ENCODE measurements around the gene CD48.

CD48 gene, protein sequence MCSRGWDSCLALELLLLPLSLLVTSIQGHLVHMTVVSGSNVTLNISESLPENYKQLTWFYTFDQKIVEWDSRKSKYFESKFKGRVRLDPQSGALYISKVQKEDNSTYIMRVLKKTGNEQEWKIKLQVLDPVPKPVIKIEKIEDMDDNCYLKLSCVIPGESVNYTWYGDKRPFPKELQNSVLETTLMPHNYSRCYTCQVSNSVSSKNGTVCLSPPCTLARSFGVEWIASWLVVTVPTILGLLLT

GRCh38 chr1:160711602-160712311 is at the start of gene CD48:
CD48 (minus strand) TSS chr1:160711822; CDS start chr1:160711763, 59 bp downstream.
- DNase-seq = peak; percentile 59

DNA sequence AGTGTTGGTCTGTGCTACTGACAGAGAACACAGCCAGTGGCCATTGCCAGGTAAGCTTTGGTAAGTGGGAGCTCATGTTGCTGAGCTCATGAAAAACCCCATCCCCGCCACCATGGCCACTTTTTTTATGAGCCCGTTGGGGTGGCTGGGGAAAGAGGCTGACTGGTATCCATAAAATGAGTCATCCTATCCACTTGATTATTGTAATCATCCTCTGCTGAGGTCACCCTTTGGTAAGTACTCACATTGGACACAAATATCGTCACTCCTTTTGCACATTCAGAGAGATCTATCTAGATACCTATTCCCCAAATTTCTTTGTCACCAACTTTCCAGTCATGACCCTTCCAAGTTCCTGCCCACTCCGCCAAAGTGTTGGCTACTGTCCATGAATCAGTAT is 49.4 kb upstream of the CD48 start:
- no peak for DNase-seq

GRCh38 chr1:160759740-160760139 is 48.1 kb upstream of the CD48 start:
- no peak for DNase-seq

DNA sequence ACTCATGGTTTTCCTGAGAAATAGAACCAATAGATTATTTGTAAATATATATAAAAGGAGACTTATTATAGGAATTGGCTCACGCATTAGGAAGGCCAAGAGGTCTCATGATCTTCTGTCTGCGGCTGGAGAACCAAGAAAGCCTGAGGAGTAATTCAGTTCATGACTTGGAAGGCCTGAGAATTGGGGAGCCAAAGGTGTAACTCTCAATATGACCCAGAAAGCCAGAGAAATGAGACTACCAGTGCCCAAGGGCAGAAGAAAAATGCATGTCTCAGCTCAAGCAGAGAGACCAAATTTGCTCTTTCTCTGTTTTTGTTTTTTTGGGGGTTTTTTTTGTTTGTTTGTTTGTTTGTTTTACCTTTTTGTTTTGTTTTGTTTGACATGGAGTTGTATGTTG is 46.9 kb upstream of the CD48 start:
- no peak for DNase-seq

DNA sequence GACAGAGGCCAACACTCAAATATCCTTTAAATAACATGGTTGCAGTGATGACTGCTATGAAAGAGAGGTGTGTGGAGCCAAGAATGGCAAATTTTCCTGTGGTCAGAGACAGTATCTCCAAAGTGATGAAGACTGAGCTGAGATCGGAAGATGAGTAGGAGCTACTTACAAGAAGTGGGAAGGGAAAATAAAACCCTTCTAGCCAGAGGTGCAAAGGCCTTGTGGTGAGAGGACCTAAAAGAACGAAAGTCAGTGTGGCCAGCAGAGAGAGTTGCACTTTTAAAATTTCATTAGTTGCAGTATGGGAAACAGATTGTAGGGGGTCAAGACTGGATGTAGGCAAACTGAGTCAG is 45.2 kb upstream of the CD48 start:
- no peak for DNase-seq

GRCh38 chr1:160755911-160756848 is 44.6 kb upstream of the CD48 start:
- peak; percentile 5 for DNase-seq

DNA sequence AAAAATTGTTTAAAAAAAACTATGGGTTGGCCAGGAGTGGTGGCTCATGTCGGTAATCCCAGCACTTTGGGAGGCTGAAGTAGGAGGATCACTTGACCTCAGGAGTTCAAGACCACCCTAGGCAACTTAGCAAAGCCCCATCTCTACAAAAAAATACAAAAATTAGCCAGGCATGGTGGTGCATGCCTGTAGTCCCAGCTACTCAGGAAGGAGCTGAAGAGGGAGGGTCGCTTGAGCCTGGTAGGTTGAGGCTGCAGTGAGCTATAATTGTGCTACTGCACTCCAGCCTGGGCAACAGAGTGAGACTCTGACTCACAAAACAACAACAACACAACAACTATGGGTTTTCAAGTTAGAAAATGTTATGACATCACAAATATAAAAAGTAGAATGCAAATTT is 43.8 kb upstream of the CD48 start:
- no peak for DNase-seq

GRCh38 chr1:160753594-160753993 is 42.0 kb upstream of the CD48 start:
- DNase-seq = no peak

DNA sequence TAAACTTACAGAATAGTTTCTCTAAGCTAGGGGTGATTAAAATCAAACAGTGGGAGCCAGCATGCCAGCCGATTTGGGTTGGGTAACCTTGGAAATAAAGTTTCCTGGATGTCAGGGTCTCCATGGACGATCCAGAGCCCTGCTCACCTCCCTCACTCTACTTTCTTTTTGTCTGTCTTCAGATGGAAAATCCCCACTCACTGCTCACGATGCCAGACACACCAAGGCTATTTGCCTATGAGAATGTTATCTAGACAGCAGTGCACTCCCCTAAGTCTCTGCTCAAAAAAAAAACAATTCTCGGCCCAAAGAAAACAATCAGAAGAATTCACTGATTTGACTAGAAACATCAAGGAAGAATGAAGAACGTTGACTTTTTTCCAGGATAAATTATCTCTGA is 41.3 kb upstream of the CD48 start:
- DNase-seq = no peak

- DNase-seq = no peak
Measured at GRCh38 chr1:160752406-160752805, 40.8 kb upstream of the CD48 start.

DNA sequence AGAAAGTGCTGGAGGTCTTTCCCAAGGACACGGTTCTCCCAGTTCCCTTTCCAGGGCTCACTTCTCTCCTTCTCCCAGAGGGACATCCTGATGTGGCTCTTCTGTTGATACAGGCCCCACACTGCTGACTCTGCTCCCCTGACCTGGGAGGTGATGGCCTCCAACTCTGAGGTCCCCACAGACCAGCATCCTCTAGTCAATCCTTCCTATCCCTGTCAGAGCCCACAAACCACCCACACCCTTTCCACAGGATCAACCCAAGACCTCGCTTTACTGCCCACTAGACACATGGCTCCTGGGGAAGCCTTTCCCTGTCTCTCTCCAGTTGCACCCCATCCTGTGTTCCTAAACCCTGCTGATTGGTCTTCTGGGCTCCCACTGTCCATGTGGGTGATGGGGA is 39.0 kb upstream of the CD48 start:
- DNase-seq = no peak

DNA sequence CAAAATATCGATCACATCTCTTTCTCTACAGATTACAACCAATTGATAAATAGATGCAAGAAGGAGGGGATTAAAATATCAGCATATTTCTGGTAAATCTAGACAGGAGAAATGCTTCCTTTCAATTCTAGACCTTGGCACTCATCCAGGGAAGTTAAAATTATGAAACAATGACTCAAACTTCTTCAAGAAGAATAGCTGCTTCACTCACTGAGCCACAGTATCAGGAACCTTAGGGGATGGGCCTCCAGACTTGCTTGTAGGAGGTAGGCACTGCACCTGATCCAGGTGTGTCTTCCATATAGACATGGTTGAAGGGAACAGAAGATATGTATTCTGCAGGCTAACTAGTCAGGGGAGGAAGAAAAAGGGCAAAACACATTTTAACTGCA is 37.3 kb upstream of the CD48 start:
- no peak for DNase-seq

DNA sequence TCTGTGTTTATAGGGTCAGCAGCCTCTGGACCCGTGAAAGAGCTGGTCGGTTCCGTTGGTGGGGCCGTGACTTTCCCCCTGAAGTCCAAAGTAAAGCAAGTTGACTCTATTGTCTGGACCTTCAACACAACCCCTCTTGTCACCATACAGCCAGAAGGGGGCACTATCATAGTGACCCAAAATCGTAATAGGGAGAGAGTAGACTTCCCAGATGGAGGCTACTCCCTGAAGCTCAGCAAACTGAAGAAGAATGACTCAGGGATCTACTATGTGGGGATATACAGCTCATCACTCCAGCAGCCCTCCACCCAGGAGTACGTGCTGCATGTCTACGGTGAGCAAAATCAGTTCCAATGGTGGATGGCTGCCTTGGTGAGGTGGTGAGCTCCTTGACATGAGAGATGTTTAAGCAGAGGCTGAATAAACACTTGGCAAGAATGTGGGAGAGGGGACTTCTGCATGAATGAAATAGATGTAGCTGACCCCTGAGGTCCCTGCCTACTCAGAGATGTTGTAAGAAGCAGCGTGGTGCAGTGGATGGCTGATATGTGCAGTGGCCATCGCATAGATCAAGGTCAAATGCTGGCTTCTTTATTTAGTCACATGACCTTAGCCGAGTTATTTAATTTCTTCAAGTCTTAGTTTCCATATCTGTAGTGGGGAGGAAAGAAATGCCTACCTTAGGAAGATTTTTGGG is 36.7 kb upstream of the CD48 start:
- no peak for DNase-seq

DNA sequence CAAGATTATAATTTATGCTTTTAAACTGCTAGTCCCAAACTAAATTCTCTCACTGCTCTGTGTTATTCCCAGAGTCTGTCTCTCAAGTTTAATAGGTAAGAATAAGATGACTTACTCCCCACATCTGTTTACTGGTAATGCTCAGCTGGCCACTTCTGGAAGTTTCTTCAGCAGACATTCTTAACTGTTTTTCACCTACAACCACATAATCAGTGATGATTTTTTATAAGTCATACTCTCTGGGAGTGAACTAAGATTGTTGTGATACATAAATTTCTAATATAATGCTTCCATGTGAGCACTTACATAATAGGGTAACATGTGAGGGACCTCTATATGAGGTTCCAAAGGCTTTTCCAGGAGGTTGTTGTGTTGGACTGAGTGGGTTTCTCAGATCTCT is 36.1 kb upstream of the CD48 start:
- DNase-seq = no peak

GRCh38 chr1:160746836-160747500 is 35.3 kb upstream of the CD48 start:
- DNase-seq = no peak

GRCh38 chr1:160745551-160745950 is 33.9 kb upstream of the CD48 start:
- no peak for DNase-seq

DNA sequence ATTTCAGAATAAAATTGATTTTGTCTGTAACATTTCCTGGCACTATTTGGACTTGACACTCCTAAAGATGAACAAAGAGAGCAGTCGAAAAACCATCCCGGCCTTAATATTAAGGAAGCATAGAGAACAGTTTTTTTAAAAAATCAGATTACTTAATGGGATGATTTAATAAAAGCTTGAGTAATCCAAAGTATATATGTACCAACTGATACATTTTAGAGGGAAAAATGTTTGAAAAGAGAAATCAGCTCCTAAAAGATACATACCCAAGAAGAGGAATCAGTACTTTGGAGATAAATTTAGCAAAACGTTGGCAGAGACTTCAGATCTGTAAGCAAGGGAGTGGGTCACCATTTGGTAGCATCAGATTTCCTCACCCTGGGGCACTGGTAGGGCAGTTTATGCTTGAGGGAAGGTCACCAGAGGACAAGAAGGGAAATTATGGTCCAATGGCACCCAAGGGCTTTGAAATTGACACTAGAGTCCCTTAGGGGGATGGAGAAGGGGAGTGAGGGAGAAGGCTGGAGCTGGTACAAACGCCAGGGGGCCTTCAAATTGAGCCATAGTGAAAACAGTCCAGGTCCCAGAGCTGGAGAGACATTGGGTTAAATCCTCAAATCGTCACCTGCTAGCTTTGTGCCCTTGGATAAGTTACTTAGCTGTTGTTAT is 33.4 kb upstream of the CD48 start:
- no peak for DNase-seq

- no peak for DNase-seq
Measured at GRCh38 chr1:160744199-160744851, 32.7 kb upstream of the CD48 start.

DNA sequence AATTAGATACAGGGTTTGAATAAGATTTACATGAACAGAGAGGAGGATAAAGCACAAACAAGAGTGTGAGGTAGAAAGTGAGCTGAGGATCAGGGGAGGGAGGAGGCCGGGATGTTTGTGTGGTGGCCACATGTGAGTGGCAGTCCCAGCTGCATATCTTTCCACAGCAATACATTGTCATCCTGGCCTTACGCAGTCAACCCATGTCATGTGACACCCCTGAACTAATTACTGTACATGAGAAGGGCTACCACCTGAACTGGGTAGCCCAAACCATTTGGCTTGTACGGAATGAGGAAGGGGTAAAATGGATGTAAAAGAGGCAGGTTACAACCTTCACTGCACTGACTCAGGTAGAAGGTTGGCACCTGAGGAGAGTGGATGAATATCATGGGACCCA is 31.6 kb upstream of the CD48 start:
- DNase-seq = no peak

DNA sequence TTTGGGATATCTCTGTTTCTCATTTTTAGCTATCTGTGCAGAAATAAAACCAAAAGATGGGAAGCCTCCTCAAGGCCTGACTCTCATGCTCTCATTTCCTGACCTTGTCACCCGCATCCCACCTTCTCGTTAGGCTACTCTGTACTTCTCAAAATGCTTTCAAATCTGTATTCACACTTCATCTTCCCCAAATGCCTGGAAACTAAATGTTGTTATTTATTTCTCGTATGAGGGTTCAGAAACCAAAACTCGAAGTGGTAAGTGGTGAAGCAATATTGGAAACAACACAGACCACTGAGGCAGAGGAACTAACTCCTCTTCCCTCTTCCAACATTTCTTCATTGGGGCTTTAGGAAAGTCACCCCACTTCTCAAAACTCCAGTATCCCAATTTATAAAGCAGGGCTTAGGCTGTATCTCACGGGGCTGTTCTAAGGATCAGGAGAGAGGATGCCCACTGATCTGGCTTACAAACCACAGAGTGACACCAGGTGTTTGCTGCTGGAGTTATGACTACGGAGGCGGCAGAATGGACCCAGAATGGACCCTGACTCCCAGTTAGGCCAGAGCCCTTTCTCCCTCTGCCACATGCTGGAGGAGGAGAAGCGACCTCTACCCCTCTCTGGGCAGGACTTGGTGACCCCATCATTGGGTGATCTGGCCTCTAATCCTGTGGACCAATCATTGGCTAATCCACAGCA is 31.0 kb upstream of the CD48 start:
- DNase-seq = no peak
